OCI-LY1 (cell line): ENCODE results near the gene PYGM.

ENCODE experiments used
- H2AFZ ChIP-seq: fragments of 200-600 bp; sonication (generic), shearing (Covaris generic); 2 replicates; pipeline ENCODE4 v1.6.0; 2014; ENCODE audit warnings: antibody characterized with exemption, mild to moderate bottlenecking, low read length
- H3F3A ChIP-seq: fragments of 200-600 bp; sonication (generic), shearing (Covaris generic); 2 replicates; pipeline ENCODE4 v1.6.0; 2014; ENCODE audit warnings: mild to moderate bottlenecking, antibody characterized with exemption, low read length, moderate library complexity; ENCODE audit not compliant: insufficient read depth
- H3K27ac ChIP-seq: fragments of 200-600 bp; sonication (generic); 2 replicates; pipeline ENCODE4 v1.5.1; 2014; ENCODE audit warnings: low read length, mixed run types, mild to moderate bottlenecking, low read depth; ENCODE audit not compliant: poor library complexity, severe bottlenecking
- H3K27me3 ChIP-seq: fragments of 200-600 bp; sonication (generic); 2 replicates; pipeline ENCODE4 v1.6.0; 2014; ENCODE audit warnings: antibody characterized with exemption, mild to moderate bottlenecking, low read length, moderate library complexity; ENCODE audit not compliant: insufficient read depth
- H3K36me3 ChIP-seq: fragments of 200-600 bp; sonication (generic); 2 replicates; pipeline ENCODE4 v1.6.1; 2014; ENCODE audit warnings: mild to moderate bottlenecking, antibody characterized with exemption, low read length, moderate library complexity, mixed read lengths; ENCODE audit not compliant: insufficient read depth
- H3K4me1 ChIP-seq: fragments of 200-600 bp; sonication (generic); 2 replicates; pipeline ENCODE4 v1.5.1; 2014; ENCODE audit warnings: mild to moderate bottlenecking, low read length, moderate library complexity; ENCODE audit not compliant: insufficient read depth, severe bottlenecking
- H3K4me2 ChIP-seq: fragments of 200-600 bp; sonication (generic), shearing (Covaris generic); 2 replicates; pipeline ENCODE4 v1.6.1; 2014; ENCODE audit warnings: low read length
- H3K4me3 ChIP-seq: fragments of 200-600 bp; sonication (generic); 2 replicates; pipeline ENCODE4 v1.5.1; 2014; ENCODE audit warnings: low read length, low read depth, mild to moderate bottlenecking, mixed read lengths; ENCODE audit not compliant: poor library complexity, severe bottlenecking
- H3K79me2 ChIP-seq: fragments of 200-600 bp; shearing (Covaris generic); 2 replicates; pipeline ENCODE4 v1.6.1; 2016; ENCODE audit warnings: mixed run types, low read length, mixed read lengths; ENCODE audit not compliant: insufficient read depth
- H3K9ac ChIP-seq: fragments of 200-600 bp; sonication (generic), shearing (Covaris generic); 2 replicates; pipeline ENCODE4 v1.6.1; 2014; ENCODE audit warnings: mild to moderate bottlenecking, low read length, mixed read lengths
- H3K9me2 ChIP-seq: fragments of 200-600 bp; sonication (generic), shearing (Covaris generic); 2 replicates; pipeline ENCODE4 v1.6.1; 2014; ENCODE audit warnings: low read depth, mild to moderate bottlenecking, low read length, mixed read lengths
- H3K9me3 ChIP-seq: fragments of 200-600 bp; shearing (Covaris generic); 2 replicates; pipeline ENCODE4 v1.6.1; 2014; ENCODE audit warnings: low read length, mixed read lengths
- H4K20me1 ChIP-seq: fragments of 200-600 bp; sonication (generic), shearing (Covaris generic); 2 replicates; pipeline ENCODE4 v1.6.0; 2016; ENCODE audit warnings: mild to moderate bottlenecking, low read length; ENCODE audit not compliant: insufficient read depth
- EZH2 ChIP-seq: fragments of 200-600 bp; sonication (generic), shearing (Covaris generic); IDR thresholded peaks from 2 replicates; pipeline ENCODE4 v1.8.0; 2017; ENCODE audit warnings: borderline replicate concordance, mixed run types, mild to moderate bottlenecking, antibody characterized with exemption, low read length, moderate library complexity, mixed read lengths
- TF ChIP-seq, protein P1 (sequence below): fragments of 200-600 bp; sonication (generic), shearing (Covaris generic); IDR thresholded peaks from 2 replicates; pipeline ENCODE4 v1.5.1; 2017; ENCODE audit warnings: mild to moderate bottlenecking, antibody characterized with exemption, low read length, moderate library complexity, mixed read lengths

PYGM gene

DNA sequence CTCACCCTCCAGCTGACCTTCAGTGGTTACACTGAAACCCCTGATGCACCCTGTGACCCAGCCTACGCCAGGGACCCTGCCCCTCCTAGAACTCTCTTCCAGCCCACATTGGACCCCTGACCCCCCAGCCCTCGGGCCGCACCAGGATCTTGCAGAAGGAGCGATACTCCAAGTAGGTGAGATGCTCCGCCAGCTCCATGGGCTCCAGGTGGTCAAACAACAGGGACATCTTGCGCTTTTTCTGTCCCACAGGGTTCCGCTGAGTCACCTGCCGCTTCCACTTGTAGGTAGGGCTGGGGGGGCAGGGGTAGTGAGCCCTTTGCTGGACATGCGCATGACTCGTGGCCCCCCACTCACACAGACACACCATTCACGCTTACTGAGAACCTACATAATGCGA lies 19.9 kb downstream of the PYGM start:
- H3K4me1 ChIP-seq: peaks cover 25% of the 10 kb centered on the region
- H3K4me3 ChIP-seq: no peak overlapping the region
- H3K79me2 ChIP-seq: no peaks in the 10 kb centered on the region
- H3K4me2 ChIP-seq: no peak overlapping the region
- H4K20me1 ChIP-seq: no peaks in the 10 kb centered on the region
- no peak overlapping the region for H3K27ac ChIP-seq
- H3K9me3 ChIP-seq: no peaks in the 10 kb centered on the region
- H3K36me3 ChIP-seq: no peaks in the 10 kb centered on the region; the same call in 1 of the 2 replicates
- H3K9me2 ChIP-seq: no peaks in the 10 kb centered on the region
- H3K27me3 ChIP-seq: no peaks in the 10 kb centered on the region
- no peak overlapping the region for H2AFZ ChIP-seq
- H3F3A ChIP-seq: no peaks in the 10 kb centered on the region
- no peak overlapping the region for H3K9ac ChIP-seq
- TF ChIP-seq EZH2: no peak
- TF ChIP-seq, protein P1, sequence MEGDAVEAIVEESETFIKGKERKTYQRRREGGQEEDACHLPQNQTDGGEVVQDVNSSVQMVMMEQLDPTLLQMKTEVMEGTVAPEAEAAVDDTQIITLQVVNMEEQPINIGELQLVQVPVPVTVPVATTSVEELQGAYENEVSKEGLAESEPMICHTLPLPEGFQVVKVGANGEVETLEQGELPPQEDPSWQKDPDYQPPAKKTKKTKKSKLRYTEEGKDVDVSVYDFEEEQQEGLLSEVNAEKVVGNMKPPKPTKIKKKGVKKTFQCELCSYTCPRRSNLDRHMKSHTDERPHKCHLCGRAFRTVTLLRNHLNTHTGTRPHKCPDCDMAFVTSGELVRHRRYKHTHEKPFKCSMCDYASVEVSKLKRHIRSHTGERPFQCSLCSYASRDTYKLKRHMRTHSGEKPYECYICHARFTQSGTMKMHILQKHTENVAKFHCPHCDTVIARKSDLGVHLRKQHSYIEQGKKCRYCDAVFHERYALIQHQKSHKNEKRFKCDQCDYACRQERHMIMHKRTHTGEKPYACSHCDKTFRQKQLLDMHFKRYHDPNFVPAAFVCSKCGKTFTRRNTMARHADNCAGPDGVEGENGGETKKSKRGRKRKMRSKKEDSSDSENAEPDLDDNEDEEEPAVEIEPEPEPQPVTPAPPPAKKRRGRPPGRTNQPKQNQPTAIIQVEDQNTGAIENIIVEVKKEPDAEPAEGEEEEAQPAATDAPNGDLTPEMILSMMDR: no peak

DNA sequence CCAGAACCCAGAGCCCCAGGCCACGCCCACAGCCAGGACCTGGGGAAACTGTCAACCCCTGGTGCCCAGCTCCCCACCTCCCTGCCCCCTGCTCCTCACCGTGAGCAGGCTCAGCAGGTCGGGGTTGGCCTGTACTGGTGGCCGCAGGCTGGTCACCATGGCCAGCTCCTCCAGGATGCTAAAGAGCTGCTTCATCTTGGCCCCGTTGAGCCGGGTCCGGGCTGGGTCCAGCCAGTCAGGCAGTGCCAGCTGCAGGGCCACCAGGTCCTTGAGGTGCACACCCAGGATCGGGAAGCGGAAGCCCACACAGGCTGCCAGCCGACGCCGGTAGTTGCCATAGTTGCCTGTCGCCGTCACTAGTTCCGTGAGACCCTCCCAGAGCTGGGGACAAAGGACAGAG lies 23.1 kb downstream of the PYGM start:
- Histone ChIP-seq H3F3A (no peaks in the 10 kb centered on the region), H3K4me1 (no peaks in the 10 kb centered on the region), H4K20me1 (no peaks in the 10 kb centered on the region), H3K9me3 (no peaks in the 10 kb centered on the region), H3K4me2 (no peak overlapping the region), H2AFZ (no peak overlapping the region), H3K36me3 (no peaks in the 10 kb centered on the region; the same call in 1 of the 2 replicates), H3K79me2 (no peaks in the 10 kb centered on the region), H3K27me3 (no peaks in the 10 kb centered on the region), H3K9me2 (no peaks in the 10 kb centered on the region), H3K4me3 (no peak overlapping the region), H3K9ac (no peak overlapping the region), H3K27ac (no peak overlapping the region)
- TF ChIP-seq, protein P1: no peak
- no peak for TF ChIP-seq EZH2

DNA sequence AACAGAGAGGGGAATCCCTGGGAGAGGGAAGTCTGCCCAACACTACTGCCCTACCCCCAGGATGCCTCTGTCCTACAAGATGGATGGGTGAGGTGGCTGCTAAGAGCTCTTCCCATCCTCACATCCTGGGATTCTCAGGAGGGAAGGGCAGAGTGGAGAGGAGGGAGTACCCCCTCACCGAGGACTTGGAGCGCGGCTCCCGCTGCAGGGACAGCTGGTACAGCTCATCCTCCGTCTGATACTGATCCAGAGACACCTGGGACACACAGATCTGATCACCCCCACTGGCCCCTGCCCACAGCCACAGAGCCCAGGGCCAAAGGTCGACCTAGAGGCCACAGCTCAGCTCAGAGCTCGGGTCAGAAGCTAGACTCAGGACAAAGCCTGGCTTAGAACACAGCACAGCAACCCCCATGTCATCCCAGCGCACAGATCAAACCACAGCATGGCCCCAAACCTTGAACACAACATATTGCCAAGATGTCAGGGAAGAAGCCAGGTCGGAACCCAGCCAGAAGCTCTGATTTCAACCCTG lies 24.0 kb downstream of the PYGM start:
- no peak overlapping the region for H3K4me2 ChIP-seq
- no peaks in the 10 kb centered on the region for H3K9me3 ChIP-seq
- H3K4me3 ChIP-seq: no peak overlapping the region
- H4K20me1 ChIP-seq: no peaks in the 10 kb centered on the region
- no peak overlapping the region for H3K9ac ChIP-seq
- no peaks in the 10 kb centered on the region for H3K79me2 ChIP-seq
- H3K4me1 ChIP-seq: no peaks in the 10 kb centered on the region
- TF ChIP-seq EZH2: no peak
- TF ChIP-seq, protein P1: no peak
- H3K27ac ChIP-seq: no peak overlapping the region
- H3F3A ChIP-seq: no peaks in the 10 kb centered on the region
- no peak overlapping the region for H2AFZ ChIP-seq
- no peaks in the 10 kb centered on the region for H3K9me2 ChIP-seq
- H3K27me3 ChIP-seq: no peaks in the 10 kb centered on the region
- H3K36me3 ChIP-seq: no peaks in the 10 kb centered on the region; the same call in 1 of the 2 replicates
